ENCODE measurements around the gene MOV10L1.
"Not testable (repeated sequence)": the region's sequence is repeated elsewhere in the genome, so short reads cannot be mapped to it uniquely, and the experiment has no call there.

Gene MOV10L1

DNA sequence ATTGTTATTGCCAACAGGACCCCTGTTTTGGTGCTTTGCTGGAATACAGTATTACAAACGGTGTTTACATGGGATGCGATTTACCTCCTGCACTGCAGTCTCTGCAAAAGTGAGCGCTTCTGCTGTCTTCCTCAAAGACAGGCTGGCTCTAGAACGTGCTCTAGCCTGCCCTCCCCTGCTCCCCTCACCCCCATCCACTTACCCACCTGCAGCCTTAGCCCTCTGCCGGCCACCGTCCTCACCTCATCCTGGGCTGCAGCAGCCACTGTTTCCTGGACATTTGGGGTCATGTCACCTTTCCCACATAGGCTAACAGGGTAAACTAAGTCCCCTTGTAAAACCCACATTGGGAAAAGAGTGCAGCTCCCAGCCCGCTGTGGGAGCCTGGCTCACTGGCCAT lies 71.1 kb downstream of the MOV10L1 start:
- DNase-seq (ENCODE audit: low read depth in 2 of 2): no peak

DNA sequence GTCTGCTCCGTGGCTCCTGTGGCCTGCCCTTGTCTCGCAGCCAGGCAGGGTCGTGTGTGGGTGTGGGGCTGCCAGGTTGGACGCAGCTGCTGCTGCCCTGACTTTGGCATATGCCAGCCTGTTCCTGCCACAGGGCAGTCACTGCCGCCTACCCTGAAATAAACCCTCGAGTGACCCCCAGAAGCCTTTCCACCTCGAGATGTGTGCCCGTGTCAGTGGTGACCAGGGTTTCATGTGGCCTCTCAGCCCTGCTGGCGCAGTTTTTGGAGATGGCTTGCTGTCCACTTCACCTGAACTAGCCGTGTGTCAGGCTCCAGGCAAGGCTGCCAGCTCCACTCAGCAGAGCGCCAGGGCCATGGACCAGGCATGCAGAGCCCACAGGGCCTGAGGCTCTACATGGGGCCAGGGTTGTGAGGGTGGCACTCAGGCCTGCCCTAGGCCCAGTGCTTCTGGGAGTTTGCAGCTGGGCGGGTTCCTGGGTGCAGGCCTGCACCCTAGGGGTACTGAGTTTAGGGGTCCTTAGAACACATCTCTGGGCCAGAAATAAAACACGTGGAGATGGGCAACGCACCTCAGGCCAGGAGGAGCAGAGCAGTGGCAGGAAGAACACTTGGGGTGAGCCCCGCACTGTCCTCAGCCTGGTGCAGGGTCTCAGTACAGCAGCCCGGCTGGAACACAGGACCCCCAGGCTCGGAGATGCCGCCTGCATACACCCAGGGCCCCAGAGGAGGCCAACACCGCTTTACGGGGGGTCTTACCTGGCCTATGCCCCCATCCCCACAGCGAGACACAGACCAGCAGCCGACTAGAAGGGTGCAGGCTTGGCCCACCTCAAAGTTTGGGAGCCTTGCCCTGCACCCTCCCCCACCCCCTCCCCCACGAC lies 71.9 kb downstream of the MOV10L1 start:
- no peak for DNase-seq (ENCODE audit: low read depth in 2 of 2)

DNA sequence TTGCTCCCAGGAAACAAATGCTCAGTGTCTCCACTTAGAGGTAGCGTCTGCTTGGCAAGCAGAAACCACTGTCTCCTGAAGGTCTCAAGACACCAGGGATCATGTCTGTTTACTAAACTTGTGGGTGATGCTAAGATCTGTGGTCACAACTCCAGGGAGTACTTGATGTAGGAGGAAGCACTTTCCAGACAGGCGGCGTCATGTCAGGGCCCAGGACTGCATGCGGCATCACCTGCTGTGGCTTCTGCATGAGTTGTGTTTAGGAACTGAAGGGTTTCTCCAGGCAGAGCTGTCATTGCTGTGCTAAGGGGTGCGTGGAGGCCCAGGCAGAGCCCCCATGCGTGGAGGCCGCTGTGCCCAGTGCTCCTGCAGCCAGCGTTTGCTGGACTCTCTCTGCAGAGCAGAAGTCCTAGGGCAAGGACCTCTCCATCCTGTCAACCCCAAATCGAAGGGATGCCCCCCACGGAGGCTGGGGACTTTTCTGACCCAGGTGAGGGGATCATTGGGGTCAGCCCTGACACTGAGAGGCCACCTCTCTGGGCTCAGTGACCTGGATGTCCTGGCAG lies 72.7 kb downstream of the MOV10L1 start:
- DNase-seq (ENCODE audit: low read depth in 2 of 2): no peak

DNA sequence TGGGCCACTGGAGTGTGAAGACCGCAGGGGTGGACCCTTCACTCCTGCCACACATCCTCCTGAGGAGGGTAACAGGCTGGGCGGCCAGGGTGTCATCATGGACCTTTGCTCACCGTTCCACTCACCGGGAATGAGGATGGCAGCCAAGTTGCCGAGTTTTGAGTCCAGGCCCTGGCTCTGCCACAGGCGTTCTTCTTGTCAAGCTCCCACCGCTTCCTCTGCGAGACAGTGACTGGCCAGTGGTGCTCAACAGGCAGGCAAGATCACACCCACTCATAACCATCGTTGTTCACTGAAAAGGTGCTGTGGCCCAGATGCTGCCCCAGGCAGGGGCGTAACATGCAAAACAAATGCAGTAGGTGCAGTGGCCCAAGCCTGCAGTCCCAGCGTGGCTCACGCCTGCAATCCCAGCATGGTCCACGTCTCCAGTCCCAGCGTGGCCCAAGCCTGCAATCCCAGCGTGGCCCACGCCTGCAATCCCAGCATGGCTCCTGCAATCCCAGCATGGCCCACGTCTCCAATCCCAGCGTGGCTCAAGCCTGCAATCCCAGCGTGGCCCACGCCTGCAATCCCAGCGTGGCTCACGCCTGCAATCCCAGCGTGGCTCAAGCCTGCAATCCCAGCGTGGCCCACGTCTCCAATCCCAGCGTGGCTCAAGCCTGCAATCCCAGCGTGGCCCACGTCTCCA lies 75.8 kb downstream of the MOV10L1 start:
- no peak for DNase-seq (ENCODE audit: low read depth in 2 of 2)

DNA sequence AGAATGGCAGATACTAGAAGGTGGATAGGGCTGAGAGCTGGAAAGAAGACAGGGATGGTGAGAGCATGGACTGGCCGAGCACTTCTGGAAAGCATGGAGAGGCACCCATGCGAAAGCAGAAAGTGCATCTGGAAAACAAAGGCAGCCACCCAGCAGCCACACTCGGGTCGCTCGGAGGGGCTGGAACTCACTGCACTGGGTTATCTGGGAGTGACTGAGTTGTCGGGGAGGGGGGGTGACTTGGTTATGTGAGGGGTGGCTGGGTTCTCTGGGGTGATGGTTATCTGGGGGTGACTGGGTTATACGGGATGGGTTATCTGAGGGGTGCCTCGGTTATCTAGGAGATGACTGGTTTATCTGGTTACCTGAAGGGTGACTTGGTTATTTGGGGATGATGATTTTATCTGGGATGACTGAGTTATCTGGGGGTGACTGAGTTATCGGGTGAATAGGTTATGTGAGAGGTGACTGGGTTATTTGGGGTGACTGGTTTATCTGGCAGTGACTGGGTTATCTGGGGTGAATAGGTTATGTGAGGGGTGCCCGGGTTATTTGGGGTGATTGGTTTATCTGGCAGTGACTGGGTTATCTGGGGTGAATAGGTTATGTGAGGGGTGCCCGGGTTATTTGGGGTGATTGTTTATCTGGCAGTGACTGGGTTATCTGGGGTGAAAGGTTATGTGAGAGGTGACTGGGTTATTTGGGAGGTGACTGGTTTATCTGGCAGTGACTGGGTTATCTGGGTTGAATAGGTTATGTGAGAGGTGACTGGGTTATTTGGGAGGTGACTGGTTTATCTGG lies 78.1 kb downstream of the MOV10L1 start:
- DNase-seq (ENCODE audit: low read depth in 2 of 2): no peak

DNA sequence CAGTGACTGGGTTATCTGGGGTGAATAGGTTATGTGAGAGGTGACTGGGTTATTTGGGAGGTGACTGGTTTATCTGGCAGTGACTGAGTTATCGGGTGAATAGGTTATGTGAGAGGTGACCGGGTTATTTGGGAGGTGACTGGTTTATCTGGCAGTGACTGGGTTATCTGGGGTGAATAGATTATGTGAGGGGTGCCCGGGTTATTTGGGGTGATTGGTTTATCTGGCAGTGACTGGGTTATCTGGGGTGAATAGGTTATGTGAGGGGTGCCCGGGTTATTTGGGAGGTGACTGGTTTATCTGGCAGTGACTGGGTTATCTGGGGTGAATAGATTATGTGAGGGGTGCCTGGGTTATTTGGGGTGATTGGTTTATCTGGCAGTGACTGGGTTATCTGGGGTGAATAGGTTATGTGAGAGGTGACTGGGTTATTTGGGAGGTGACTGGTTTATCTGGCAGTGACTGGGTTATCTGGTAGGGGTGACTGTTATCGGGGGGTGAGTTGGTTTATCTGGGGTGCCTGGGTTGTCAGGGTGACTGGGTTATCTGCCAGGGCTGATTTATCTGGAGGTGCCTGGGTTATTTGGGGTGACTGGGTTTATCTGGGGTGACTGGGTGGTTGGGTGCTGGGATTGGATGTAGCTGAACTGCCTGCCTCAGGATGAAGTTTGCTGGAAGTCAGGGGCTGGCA lies 78.8 kb downstream of the MOV10L1 start:
- not testable (repeated sequence) for DNase-seq (ENCODE audit: low read depth in 2 of 2)

DNA sequence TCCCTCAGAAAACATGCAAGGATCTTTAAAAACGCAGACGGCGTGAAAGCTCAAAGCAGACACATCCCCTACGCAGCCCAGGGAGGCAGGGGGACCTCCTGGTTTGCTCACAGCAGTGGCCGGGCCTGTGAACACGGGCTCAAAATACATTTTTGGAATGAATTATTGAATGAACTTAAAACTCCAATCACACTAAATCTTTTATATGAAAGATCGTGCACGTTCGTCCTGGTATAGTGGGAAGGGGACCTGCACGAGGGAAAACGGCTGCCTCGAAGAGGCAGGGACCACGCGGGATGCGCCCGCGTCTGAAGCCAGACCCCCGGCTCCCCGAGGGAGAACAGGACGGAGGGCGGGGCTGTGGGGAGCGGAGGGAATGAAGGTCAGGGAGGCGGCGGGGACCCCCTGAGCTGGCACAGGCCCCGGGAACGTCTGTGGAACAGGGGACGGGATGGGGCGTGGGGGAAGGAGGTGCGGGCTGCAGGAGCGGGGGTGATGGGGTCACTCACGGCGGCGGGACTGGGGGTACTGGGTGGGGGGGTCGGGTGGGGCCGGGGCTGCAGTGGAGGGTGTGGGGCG lies 79.5 kb downstream of the MOV10L1 start:
- no peak for DNase-seq (ENCODE audit: low read depth in 2 of 2)

DNA sequence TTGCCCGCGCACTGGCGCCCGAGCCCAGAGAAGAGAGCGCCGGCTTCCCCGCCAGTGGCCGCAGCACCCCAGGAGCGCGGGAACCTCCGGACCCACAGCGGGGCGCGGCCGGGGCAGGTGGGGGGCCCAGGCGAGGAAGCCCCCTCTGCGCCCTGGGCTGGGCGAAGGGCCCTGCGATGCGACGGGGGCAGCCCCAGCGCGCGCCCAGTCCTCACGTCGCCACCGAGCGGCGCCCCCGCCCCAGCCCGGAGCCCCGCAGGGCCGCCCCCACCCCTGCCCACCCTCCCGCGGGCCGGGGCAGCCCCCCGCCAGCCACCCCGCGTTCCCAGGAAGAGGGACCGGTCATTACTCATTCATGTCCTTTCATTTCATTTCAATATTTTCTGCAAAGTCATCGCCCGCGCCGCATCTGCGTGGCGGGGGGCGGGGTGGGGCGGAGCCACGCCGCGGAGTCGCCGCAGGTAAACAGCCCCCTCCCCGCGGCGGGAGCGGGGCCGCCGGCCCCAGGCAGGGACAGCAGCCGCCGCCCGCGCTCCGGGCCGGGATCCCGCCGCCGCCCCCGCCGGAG lies 80.1 kb downstream of the MOV10L1 start:
- DNase-seq (ENCODE audit: low read depth in 2 of 2): peak in 1 of 2 donors; percentile 48

DNA sequence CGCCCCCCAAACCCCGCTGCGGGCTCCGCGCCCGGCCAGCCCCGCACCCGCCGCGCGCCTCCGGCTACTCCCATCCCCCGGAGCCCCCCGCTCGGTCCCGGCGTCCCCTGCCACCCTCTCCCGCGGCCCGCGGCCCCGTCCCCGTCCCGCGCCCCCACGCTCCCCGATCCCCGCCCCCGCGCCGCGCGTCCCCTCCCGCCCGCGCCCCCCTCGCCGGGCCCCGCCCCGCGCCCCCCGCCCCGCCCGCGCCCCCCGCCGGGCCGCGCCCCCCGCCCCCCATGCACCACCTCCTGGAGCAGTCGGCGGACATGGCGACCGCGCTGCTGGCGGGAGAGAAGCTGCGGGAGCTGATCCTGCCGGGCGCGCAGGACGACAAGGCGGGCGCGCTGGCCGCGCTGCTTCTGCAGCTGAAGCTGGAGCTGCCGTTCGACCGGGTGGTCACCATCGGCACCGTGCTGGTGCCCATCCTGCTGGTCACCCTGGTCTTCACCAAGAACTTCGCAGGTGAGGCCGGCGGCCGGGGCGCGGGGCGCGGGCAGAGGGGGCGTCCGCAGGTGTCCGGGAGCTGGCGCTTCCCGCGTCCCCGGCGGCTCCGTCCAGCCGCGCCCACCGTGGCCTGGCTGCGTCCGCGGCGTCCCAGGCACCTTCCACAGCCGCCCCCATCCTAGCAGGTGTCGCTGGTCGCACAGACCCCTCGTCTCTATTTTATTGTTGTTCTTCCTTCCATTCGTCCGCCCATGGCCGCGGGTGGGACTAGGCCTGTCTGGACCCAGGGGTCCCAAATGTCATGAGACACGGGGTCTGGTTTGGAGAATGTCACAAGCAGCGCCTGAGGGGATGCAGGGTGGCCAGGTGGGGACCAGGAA lies 80.9 kb downstream of the MOV10L1 start, which contains the start of gene PANX2:
Gene PANX2 (plus strand): TSS at position 279 of the 866 bp plus-strand sequence. CDS start 0 bp downstream, at position 279.
- DNase-seq (ENCODE audit: low read depth in 2 of 2): no peak

DNA sequence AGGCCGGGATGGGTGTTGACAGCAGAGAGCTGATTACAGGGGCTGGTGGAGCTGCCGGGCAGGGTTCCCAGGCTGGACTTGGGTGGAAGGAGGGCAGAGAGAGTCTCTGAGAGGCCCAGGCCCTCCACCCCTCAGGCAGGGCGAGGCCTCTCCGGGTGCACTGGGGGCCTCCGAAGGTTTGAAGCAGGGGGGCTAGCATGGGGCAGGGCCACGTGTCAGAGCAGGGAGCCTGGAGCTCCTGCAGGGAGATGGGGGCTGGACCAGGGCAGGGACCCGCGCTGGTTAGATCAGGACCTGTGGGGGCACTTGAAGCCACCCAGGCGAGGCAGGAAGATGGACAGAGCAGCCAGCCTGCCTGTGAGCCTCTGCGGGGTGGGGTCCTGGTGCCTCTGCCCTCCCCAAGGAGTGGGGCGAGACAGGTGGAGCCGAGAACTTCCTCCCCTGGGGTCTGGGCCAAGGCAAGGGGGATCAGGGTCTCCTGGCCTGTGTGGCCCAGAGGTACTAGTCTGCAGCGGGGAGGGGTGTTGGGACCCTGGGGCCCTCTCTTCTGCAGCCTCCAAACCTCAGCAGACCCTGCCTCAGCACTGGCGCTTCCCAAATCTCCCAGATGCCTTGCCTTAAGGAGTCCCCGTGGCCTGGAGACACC lies 81.6 kb downstream of the MOV10L1 start:
- no peak for DNase-seq (ENCODE audit: low read depth in 2 of 2)

DNA sequence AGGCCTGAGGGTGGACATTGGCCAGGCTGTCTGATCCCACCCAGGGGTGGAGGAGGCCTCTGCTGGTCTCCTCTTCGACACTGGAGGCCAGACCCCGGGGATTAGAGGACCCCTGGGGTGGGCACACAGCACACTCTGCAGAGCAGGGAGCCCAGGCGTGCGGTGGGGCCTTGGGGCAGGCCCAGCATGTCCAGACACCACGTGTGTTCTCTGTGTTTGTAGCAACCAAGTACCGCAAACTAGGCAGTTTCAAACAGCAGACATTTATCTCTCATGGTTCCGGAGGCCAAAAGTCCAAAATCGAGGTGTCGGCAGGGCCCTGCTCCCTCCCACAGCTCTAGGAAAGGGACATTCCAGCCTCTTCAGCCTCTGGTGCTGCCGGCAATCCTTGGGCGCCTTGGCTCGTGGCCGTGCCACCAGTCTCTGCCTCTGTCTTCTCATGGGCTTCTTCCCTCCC lies 82.2 kb downstream of the MOV10L1 start:
- DNase-seq (ENCODE audit: low read depth in 2 of 2): no peak

DNA sequence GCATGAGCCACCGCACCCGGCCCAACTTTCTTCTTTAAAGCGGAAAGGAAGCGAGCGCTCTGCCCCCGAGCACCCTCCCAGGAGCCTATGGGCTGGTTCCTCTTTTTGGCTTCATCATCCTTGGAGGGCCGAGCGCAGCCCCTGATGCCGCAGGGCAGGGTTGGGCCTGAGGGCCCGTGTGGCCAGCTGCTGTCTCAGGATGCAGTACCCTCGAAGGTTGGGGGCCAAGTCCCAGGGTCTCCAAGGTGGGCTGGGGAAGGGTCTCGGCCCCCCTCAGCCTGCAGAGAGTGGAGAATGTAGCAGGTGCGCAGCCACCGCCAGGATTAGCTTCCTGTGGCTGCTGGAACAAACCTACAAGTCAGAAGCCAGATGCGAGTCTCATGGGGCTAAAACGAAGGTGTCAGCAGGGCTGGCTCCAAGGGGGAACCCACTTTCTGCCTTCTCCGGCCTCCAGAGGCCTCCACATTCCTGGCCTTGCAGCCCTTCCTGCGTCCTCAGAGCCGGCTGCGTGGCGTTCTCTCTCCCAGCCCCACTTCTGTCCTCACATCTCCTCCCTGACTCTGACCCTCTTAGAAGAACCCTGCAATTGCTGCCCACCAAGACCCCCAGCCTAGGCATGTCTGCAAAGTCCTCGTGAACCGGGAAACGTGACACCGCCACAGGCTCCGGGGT lies 83.6 kb downstream of the MOV10L1 start:
- DNase-seq (ENCODE audit: low read depth in 2 of 2): no peak

DNA sequence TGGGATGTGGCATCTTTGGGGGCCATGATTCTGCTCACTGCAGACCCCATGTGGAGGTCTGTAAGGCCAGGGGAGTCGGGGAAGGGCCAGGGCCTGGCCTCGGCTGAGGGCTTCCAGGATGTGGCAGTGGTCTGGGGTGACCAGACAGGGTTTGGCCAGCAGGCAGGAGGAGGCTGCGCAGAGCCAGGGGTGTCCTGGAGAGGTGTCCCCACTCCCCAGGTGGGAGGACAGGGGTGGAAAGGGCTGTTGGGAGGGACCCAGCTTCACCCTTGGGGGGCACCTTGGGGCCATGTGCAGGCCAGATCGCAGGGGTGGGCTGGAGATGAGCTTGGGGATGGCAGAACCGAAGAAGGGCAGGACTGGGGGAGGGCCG lies 84.2 kb downstream of the MOV10L1 start:
- DNase-seq (ENCODE audit: low read depth in 2 of 2): no peak

DNA sequence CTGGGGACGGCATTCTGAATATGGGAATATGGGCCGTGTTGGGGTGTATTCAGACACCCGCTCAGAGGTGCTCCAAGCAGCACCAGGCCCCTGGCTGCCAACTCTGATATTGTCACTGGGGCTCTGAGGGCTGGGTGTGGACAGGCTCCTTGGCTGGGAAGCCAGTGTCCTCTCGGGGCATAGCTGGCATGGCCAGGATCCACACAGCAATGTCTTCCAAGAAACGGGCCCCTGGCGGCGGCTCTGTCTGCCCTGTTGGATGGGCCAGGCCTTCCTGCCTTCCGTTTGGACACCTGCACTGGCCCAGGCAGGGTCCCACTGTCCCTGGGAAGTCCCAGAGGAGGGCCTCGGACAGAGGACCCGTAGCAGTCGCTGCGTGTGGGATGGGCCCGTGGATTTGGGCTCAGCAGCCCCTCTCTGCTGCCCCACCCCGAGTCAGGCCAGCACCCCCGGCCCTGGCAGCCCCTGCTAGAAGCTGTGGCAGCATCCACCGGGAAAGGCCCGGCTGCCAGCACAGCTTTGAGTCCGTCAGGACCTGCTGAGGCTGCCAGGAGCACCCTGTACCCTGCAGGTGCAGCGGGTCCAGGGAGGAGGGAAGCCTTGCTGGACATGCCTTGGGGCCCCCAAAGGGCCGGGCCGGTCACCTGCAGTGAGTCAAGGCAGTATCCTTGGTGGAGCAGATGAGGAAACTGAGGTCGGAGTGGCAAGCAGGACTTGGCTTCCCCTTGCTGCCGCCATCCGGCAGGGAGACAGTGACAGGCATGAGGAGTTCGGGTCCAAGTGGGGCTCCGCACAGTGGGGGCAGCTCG lies 84.8 kb downstream of the MOV10L1 start:
- DNase-seq (ENCODE audit: low read depth in 2 of 2): no peak

DNA sequence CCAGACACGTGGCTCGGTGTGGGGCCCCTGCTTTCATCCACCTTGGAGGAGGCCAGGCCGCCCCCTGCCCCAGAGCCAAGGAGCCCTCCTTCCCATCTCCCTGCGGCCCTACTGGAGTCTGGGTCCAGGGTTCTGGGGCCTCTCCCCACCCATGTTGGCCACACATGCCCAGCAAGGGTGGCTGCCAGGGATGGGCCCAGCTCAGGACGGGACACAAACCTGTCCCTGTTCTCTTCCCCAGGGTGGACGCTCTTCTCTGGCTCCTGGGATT lies 85.3 kb downstream of the MOV10L1 start:
- no peak for DNase-seq (ENCODE audit: low read depth in 2 of 2)

DNA sequence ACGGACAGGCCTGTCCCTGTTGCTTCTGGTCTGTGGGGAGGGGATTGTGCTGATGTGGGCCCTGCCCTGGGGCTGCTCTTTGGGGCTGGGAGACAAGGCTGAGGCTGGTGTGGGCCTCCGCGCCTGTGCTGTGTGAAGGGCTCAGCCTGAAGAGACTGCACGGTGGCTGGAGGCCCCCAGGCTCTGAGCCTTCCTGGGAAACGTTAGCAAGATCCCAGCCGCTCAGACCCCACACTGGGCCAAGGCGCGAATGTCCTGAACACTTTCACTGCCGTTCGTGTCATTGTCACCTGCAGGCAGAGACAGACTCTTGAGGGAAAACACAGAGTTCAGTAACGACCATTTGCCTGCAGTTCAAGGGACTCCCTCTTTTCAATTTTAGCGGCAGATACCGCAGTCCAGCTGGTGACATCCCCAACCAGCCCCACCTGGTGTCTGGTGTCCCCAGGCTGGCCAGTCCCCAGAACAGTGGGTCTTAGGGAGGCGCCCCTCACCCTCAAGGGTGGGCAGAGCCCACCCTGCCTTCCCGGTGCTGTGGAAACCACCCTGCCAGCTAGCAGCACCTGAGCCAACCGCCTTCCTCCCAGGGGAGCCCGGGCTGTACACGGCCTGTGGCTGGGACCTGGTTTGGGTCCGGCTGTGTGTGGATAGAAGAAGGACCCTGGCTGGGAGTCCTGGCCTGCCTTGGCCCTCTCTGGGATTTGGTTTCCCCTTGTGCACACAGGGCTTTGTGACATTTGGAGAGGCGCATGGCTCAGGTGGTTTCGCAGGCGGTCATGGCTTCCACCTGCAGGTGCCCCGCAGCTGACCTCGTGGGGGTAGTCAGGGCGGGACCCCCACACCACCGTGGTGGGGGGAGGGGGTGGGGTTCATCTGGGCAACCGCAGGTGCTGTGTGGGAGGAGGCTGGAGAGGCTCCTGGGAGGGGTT lies 86.4 kb downstream of the MOV10L1 start:
- no peak for DNase-seq (ENCODE audit: low read depth in 2 of 2)

Data from stimulated activated CD4-positive, alpha-beta T cell treated with anti-CD3 and anti-CD28 coated beads, Interleukin-15, amount 100 ng/mL, for 48 hours (primary cell).